Activated CD8-positive, alpha-beta memory T cell treated with anti-CD3 and anti-CD28 coated beads, Interleukin-2, amount 50 U/mL, for 48 hours (primary cell): Measurements from ENCODE around the gene ADGRV1.
"Not testable (repeated sequence)": the region's sequence is repeated elsewhere in the genome, so short reads cannot be mapped to it uniquely, and the experiment has no call there.

ENCODE experiments used
- DNase-seq: peaks from one replicate; pipeline ENCODE4 v3.0.0-alpha.2; 2020

ADGRV1 gene

GRCh38 chr5:90834711-90835110 lies 276.1 kb downstream of the ADGRV1 start:
- no peak for DNase-seq

- DNase-seq, result no peak
These were observed 284.8 kb downstream of the ADGRV1 start for GRCh38 chr5:90843443-90843842.

DNA sequence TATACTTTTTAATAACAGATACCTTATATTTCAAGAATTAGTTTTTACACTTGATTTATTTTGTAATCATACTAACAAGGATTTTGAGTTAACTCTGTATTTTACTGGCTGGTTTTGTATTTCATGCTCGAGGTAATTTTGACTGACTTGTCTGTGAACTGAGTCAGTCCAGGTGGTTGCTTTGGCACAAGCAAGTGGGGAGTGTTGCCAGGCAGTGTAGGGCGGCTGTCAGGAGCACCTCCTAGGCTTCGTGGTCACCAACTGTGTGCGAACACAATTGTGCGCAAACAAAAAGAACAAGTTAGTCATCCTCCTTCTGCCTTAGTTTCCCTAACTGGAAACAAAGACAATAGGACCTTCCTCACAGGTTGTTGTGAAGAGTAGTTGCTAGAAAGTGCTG lies 286.3 kb downstream of the ADGRV1 start:
- DNase-seq, result no peak

DNA sequence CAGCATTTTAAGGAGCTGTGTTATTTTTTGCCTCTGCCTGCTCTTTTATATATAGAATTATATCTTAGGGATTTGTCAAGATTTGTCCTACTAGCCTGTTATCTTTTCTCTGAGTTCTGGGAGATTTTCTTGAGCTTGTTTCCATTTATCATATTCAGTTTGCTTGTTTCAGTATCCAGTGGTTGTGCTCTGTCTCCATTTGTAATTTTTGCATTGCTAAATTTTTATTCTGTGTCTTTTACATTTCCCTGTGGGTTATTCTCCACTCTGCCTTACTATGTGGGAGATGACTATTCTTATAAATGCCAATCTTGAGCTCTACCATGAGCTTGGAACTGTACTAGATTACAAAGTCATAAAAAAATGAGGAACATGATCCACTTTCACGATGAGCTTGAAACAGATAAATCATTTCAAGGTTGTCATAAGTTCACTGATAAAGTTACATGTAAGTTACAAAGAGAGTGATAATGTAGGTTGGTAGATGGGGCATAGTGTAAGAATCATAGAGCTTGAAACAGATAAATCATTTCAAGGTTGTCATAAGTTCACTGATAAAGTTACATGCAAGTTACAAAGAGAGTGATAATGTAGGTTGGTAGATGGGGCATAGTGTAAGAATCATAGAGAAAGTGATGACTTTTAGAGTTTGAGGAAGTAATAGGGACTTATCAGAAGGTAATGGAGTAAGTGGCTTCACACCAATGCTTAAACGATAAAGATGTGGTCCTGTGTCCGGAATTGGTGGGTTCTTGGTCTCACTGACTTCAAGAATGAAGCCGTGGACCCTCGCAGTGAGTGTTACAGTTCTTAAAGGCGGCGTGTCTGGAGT lies 287.3 kb downstream of the ADGRV1 start:
- no peak for DNase-seq

DNA sequence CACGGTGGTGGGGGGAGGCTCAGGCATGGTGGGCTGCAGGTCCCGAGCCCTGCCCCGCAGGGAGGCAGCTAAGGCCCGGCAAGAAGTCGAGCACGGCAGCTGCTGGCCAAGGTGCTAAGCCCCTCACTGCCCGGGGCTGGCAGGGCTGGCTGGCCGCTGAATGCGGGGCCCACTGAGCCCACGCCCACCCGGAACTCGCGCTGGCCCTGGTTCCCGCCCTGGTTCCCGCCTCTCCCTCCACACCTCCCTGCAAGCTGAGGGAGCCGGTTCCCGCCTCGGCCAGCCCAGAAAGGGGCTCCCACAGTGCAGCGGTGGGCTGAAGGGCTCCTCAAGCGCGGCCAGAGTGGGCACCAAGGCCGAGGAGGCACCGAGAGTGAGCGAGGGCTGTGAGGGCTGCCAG lies 289.0 kb downstream of the ADGRV1 start:
- not testable (repeated sequence) for DNase-seq

GRCh38 chr5:90849939-90850338 lies 291.3 kb downstream of the ADGRV1 start:
- DNase-seq, result no peak

DNA sequence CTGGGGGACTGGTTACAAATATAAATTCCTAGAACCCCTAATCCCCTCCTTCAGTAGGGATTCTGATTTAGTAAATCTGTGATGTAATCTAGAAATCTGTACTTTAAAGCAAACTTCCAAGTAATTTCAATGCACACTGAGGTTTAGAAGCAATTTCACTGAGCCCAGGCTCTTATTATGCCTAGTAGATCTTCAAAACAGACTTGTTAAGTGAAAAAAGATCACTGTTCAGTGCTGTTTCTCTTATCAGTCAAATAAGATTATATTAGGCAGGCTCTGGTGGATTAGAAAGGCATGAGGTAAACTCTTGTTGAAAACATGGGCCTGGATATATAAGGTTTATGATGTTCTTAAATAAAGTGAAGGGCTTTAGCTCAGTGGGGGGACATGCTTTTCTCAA lies 293.9 kb downstream of the ADGRV1 start:
- DNase-seq, result no peak

DNA sequence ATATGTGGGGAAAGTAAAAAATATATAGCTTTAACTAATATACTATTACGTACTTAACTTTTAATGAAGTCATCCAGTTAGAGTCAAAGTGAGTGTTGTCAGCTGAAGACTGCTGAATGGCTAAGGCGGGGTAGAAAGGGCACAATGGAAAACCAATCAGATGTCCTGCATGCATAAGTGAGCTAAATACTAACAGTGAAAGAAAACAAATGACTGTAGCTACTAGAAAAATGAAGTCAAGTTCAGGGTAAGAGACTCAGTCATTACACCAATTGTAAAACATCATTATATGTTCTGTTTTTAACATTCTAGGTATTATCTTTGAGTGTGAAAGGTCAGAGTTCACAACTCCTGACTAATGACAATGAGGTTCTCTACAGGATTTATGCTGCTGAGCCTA lies 295.2 kb downstream of the ADGRV1 start:
- DNase-seq, result no peak

DNA sequence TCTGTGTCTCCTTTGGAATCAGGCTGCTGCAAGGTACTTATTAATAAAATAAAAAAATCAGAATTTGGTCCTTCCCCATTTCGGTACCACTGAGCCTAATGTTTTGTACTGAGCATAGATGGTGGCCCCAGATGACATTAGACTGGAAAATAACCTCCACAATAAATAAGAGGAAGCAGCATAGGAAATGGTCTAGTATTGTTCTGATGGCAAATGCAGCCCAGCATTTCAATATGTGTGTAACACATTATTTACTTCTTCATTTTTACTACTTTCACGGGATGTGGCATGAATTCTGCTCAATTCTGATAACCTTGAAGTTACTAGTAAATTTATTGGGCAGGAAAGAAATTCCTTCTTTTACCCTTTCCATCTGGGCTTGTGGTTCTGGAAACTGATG lies 295.6 kb downstream of the ADGRV1 start:
- DNase-seq, result no peak

GRCh38 chr5:90855296-90856010 lies 296.9 kb downstream of the ADGRV1 start:
- DNase-seq, result no peak

DNA sequence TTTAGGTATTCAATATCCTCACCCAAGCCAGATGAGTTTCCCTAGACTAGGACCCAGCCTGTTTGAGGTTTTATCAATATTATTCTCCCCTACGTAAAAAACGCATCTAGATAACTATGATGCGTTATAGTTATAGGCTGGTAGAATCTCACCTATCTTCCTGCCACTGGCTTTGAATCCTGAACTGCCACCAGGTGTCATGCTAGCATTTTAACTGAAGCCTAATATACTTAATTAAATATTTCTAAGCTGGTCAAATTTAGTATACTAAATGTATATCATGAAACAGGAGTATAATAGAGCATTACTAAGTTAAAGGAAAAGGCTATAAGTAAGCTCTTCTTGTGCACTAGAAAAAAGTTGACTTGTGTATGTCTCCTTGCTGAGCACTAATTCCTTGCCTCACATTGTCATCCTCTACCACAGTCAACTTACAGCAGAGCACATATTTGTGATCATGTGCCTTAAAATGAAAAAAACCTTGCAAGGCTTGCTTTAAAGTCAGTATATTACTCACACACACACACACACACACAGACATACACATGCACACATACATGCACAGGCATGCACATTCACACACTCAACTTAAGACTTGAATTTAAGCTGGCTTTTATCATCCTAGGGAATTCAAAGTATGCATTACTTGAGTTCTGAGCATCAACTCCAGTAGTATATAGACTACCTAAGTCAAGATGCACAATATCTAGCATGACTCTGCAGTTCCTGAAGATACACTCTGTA lies 303.4 kb downstream of the ADGRV1 start:
- DNase-seq, result no peak

- no peak for DNase-seq
These were observed 306.6 kb downstream of the ADGRV1 start for GRCh38 chr5:90865180-90865579.

DNA sequence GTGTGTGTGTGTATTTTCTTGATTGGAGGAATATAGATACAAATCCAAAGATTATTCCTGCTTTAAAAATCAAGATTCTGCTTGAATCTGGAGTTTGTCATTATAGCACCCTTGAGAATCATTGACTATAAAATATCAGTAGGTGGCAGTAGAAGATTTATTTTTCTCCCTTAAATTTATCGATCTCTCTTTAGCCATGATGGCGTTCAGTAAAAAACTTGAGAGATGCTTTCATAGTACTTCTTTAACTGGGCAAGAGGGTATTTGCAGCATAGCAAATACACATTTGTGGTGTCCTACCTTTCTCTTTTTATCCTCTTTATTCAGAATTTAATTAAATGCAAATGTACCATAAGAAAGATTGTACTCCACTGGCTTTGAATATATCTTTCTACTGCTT lies 307.7 kb downstream of the ADGRV1 start:
- DNase-seq, result no peak

DNA sequence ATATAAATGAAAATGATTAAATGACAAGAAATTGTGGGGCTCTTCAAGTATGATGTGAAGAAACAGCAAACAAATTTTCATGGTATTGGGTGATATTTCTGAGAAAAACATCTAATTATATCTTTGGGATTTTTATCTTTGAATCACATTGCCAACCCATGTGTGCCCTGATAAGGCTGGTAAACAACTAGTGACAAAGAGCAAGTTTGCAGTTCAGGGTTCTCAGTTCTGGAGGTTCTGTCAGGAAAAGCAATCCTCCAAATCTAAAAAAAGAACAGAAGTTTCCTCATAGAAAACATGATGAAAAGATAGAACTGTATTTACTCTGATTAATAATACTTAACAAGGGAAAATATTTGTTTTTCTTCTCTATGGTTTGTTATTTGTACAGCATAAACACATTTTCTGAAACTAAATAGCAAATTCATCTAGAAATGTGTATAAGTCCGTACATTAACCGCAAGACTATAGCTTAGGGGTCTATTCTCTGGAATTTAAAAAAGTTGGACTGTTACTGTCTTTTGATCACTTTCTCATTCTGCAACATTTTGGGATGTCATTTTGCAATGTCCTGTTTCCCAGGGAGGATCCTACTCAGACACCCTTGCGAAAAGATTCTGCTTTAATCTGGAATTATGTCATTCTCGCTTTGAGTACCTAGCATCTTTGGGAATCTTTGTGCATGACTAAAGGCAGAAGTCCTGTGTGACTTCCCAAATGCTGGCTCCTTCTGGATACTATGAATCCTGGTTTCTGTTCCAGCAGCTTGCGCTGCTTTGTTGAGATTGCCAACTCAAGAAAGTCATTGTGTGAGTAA lies 308.5 kb downstream of the ADGRV1 start:
- DNase-seq, result no peak

DNA sequence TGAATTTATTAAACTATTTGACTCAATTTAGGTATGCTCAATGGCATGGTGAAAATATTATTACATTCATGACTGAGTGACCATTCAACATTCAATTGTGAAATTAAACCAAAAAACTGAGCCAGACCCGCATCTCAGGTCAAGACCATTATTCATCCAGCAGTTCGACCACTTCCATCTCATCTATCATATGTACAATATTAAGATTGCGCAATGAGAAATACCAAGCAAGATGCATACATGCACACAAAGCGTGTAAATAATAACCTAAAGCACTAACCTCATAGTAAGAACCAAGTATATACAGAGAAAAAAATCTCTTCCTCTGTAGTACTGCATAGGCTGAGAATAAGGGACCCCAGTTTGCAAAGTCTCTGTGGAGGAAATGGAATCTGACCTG lies 310.2 kb downstream of the ADGRV1 start:
- no peak for DNase-seq

- DNase-seq, result no peak
These were observed 312.9 kb downstream of the ADGRV1 start for GRCh38 chr5:90871391-90871991.

GRCh38 chr5:90873033-90873517 lies 314.5 kb downstream of the ADGRV1 start:
- DNase-seq, result no peak

DNA sequence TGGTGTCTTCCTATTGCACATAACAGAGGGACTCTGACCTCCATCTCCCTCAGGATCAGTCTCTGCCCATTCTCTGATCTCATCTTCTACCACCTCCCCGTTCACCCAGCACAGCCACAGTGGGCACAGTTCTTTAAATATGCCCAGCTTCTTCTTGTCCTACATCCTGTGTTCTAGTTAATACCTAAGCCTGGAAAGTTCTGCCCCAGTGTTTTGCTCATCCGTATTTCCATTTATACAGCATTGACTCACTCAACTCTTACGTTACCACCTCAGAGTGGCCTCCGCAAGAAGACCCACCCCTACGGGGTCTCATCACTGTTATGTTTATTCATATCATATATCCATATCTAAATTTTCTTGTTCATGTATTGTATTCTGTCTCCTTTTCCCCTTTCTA lies 315.5 kb downstream of the ADGRV1 start:
- no peak for DNase-seq

DNA sequence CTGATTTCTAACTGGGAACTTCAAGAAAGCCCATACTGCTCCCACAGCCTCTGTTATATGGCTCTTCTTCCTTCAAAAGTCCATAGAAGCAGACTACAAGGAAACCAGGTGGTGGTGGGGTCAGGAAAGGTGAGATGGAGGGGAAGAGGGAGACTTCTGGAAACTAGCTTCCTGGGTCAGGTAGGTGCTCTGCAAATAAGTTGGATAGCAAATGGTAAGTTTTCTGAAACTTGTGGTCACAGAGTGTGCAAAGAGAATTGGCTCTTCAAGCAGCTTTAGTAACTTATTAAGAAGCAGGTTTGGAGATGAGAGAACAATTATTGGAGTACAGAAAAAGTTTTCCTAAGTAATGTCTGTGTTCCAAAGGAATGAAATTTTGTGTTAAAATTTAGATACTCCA lies 316.9 kb downstream of the ADGRV1 start:
- no peak for DNase-seq

- no peak for DNase-seq
These were observed 317.8 kb downstream of the ADGRV1 start for GRCh38 chr5:90876366-90876765.

DNA sequence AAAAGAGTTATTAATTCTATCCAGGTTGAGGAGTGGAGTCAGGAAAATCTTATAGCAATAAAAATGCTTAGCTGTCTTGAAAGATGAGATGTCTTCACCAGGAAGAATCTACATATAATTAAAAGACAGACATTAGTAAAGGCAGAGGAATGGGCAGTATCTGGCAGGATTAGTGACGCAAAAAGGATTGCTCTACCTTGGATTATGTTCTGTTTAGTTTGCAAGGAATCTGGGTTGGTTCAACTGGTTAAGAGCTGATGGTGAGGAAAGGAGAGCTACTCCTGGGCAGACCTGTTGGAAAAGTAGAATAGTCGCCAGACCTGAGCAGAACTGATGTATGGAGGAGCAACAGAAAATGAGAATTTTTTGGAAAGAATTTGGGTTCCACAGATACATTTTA lies 318.5 kb downstream of the ADGRV1 start:
- DNase-seq, result no peak

- DNase-seq, result no peak
These were observed 319.5 kb downstream of the ADGRV1 start for GRCh38 chr5:90878081-90878480.
